GM18526 (cell line): ENCODE results near the gene BCAS4.
A peak's percentile ranks its signal among the peaks of the same experiment; 100 is the strongest.

Experiments used
- POLR2A ChIP-seq: IDR thresholded peaks from 3 replicates; pipeline ENCODE4 v1.6.1; 2011; ENCODE audit not compliant: insufficient read length; ENCODE audit errors: extremely low read depth

The BCAS4 gene

DNA sequence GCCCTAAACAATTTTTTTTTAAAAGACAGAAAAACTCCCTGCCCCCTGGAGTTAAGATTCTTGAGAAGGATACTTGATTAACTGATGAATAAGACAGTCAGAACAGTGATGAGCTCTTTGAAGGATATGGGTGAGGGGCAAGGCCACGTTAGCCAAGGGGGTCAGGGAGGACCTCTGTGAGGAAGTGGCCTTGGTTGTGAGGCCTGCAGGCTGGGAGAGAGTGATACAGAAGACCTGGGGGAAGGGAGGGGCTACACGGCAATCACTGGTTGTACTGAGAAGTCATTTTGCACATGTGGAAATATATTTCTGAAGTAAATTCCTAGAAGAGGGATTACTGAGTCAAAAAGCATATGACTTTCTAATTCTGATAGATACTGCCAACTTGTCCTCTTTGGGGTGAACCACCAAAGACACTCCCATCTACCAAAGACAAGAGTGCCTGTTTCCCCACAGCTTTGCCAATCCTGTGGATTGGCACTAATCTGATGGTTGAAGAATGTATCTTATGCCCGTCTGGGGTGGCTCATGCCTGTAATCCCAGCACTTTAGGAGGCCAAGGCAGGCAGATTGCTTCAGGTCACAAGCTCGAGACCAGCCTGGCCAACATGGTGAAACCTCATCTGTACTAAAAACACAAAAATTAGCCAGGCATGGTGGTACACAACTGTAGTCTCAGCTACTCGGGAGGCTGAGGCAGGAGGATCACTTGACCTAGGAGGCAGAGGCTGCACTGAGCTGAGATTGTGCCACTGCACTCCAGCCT lies 22.3 kb upstream of the BCAS4 start:
- no peak for TF ChIP-seq POLR2A

DNA sequence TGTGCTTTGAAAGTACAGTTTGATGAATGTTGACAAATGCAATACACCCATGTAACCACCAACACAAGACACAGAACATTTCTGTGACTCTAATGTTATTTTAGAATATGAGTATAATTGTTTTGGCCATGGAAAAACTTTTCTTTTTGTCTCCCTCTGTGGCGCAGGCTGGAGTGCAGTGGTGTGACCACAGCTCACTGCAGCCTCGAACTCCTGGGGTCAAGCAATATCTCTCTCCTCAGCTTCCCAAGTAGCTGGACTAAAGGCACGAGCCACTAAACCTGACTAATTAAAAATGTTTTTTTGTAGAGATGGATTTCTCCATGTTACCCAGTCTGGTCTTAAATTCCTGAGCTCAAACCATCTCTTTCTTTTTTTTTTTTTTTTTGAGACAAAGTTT lies 20.3 kb upstream of the BCAS4 start:
- no peak for TF ChIP-seq POLR2A

DNA sequence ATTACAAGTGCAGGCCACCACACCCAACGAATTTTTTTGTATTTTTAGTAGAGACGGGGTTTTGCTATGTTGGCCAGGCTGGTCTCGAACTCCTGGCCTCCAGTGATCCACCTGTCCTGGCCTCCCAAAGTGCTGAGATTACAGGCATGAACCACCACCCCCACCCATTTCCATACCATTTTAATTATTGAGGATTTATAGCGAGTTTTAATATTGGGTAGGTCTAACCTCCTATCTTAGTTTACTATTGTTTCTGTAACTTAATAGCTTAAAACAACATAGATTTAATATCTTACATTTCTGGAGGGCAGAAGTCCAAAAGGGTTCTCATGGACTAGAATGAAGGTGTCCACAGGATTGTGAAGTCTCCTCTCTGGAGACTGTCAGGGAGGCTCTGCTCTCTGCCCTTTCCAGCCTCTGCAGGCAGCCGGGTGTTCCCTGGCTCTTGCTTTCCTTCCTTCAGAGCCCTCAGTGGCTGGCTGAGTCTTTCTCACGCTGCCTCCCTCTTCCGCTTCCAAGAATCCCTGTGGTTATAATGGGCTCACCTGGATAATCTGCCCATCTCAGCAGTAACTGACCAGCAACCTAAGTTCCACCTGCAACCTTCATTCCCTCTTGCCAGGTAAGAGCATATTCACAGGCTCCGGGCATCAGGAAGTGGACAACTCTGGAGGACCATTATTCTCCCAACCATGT lies 18.6 kb upstream of the BCAS4 start:
- no peak for TF ChIP-seq POLR2A

DNA sequence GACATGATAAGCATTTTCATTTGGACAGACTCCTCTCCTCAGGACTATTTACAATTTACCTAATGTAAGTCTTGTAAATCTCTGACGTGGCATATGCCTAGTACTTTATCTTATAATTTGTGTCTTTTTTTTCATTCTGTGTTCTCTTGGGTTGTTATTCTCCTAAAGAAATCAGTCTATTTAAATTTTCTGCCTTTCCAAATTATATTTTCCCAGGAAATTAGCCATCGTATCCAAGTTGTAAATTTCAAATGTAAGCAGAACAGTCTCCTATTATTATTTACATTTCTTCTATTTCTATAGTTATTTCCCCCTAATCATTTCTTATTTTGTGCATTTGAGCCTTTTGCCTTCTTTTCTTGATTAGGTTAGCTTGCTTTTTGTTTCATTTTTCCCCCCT lies 17.5 kb upstream of the BCAS4 start:
- no peak for TF ChIP-seq POLR2A

- TF ChIP-seq POLR2A = no peak
These were observed 11.5 kb upstream of the BCAS4 start for GRCh38 chr20:50783390-50783789.

DNA sequence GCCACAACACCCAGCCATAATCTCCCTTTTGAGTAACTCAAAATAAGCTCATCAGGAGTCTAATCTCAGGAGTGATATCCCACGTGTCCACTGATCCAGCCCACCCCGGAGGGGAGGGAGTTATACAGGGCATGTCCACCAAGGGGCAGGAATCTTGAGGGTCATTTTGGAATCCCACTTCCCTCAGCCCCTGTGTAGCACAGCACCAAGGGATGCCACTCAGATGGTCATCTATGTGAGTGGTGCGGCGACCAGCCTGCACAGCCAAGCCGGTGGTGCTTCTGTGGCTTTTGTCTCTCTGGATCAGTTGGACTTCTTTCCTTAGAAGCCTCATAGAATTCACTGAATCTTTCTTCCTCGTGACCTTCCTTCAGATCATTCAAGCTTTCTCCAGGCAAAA lies 11.0 kb upstream of the BCAS4 start:
- TF ChIP-seq POLR2A = no peak

DNA sequence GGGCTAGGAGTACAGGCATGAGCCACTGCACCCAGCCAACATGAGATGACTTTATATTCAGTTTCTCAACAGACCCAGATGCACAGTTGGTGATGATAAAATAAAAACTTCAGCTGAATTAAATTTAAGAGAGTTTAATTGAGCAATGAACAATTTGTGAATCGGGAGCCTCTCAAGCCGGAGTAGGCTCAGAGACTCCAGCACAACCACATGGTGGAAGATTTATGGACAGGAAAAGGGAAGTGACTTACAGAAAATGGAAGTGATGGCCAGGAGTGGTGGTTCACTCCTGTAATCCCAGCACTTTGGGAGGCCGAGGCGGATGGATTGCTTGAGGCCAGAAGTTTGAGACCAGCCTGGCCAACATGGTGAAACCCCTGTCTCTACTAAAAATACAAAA lies 10.4 kb upstream of the BCAS4 start:
- no peak for TF ChIP-seq POLR2A

- TF ChIP-seq POLR2A = no peak
These were observed 8.2 kb upstream of the BCAS4 start for GRCh38 chr20:50786703-50787102.

GRCh38 chr20:50787181-50787580 lies 7.7 kb upstream of the BCAS4 start:
- TF ChIP-seq POLR2A = no peak

DNA sequence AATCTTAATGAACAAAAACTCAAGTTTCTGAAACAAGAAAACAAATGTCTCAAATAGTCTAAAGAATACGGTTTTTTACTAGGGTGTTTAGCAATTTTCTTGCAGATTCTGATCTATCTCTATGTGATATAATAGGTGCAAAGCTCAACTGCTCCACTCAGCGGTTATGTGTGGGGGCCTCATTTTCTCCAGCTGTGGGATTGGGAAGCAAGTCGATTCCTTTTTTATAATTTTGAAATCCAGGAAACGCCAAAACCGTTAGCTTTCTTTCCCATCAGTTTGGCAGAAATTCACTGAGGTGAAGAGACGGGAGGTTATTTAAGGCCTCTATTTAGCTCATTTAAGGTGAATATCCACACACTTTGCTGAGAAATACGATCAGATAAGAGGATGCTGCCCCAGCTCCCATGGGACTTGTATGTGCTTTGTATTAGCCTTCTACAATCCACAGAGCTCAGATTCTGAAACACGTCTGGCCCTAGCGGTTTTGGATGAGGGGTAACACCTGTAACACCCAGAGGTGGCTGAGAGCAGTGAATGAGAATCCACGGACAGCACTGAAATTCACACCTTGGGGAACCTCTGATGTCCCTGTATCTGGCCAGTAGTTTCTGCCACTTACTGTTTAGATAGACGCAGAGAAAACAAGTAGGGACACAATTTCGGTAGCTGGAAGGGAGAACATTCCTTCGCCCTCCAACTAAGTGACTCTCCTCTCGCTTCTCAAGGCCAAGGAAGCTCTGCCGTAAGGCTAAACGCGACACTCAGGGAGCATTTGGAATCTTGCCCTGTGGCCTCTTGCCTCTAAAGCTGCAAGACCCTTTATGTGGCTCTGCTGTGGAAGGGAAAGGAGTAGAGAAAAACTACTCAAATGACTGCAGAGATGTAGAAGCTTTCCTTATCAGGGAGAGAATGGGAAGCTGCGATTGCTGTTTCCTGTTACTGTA lies 6.5 kb upstream of the BCAS4 start:
- no peak for TF ChIP-seq POLR2A

- no peak for TF ChIP-seq POLR2A
These were observed 4.8 kb upstream of the BCAS4 start for GRCh38 chr20:50789968-50790650.

- peak; percentile 70 for TF ChIP-seq POLR2A
These were observed 4.1 kb upstream of the BCAS4 start for GRCh38 chr20:50790651-50791277.

DNA sequence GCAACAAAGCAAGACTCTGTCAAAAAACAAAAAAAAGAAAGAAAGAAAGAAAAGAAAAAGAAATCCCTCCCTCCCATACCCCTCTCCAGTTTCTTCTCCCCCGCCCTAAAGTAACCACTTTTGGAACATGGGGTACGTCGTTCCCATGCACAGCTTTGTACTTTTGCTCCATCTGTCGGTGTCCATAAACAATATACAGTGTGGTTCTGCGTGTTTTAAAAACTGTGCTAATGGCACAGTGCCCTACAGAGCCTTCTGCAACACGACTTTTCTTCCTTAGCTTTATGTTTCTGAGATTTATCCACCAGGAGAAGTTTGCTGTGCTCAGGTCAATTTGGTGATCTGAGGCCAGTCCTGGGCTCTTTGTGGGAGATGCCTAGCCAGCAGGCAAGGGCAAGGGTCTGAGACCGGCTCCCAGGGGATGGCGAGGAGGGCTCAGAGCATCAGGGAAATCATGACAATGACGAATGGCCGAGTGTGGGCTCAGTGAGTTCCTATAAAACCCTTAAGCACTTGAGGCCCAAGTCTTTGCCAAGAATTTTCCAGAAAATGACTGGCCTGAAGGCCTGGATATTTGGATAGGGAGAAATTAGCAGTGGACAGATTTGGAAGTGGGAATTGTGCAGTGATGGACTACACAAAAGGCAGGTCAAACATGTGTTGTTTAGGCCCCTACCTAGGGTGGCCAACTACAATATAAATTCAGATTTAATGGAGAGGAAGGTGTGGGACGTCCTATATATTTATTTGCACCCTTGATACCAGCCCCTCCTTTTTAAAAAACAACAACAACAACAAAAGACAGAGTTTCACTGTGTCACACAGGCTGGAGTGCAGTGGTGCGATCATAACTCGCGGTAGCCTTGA lies 1.9 kb upstream of the BCAS4 start:
- no peak for TF ChIP-seq POLR2A

GRCh38 chr20:50794181-50794845 lies 548 bp upstream of the BCAS4 start:
- TF ChIP-seq POLR2A = no peak

GRCh38 chr20:50797142-50797541 lies 2.3 kb downstream of the BCAS4 start:
- TF ChIP-seq POLR2A = no peak
